AG10803 (cell line): ENCODE data around the gene ARID1A.

Experiments used
- DNase-seq: peaks from one replicate; pipeline ENCODE4 v3.0.0; 2010; ENCODE audit warnings: low read depth
- H3K4me3 ChIP-seq: 2 replicates; pipeline ENCODE4 v1.5.1; 2011; ENCODE audit warnings: mild to moderate bottlenecking, low read length, control low read depth
- CTCF ChIP-seq: conservative IDR thresholded peaks from 2 replicates; pipeline ENCODE4 v1.5.1; 2011; ENCODE audit warnings: mild to moderate bottlenecking, low read length, control low read depth, inconsistent platforms

The ARID1A gene

GRCh38 chr1:26748351-26748750, 52.5 kb downstream of the ARID1A start:
- no peak overlapping the region for H3K4me3 ChIP-seq
- no peak for TF ChIP-seq CTCF
- no peak for DNase-seq

- no peak for TF ChIP-seq CTCF
- no peak for DNase-seq
- H3K4me3 ChIP-seq: no peak overlapping the region
Observed at GRCh38 chr1:26749458-26749857, 53.6 kb downstream of the ARID1A start.

- no peak for DNase-seq
- H3K4me3 ChIP-seq: no peak overlapping the region
- no peak for TF ChIP-seq CTCF
Observed at GRCh38 chr1:26750428-26750827, 54.6 kb downstream of the ARID1A start.

- TF ChIP-seq CTCF: no peak
- H3K4me3 ChIP-seq: no peak overlapping the region
- DNase-seq: no peak
Observed at GRCh38 chr1:26752519-26752918, 56.7 kb downstream of the ARID1A start.

DNA sequence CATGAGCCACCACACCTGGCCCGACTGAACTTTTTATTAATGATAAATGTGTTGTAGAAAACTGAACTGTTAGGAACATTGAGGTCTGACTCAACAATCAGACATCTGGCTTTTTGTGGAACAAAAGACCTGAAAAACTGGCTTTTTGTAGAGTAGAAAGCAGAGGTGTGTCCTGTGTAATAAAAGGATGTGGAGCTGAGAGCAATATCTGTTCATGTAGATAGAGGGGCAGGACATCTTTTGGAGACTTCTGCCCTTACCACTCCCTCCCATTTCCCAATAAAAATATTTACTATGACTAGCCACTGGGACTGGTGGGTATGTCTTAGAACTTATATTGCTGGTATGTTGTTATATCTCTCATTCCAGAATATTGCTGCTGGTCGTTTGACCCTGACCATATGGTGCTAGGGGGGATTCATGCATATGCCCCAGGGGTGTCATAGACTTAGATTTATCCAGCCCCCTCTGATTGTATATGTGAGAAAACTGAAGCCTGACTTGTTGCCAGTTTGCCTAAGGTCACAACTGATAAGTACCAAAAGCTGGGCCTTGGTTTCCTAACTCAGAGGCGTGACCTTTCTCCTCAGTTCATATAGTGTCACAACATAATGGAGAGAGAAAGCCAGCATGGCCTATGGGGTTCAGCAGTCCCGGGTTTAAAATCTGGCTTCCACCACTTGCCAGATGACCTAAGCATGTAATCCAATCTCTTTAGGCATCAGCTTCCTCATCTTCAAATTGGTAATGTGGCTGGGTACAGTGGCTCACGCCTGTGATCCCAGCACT, 58.5 kb downstream of the ARID1A start:
- TF ChIP-seq CTCF: no peak
- no peak overlapping the region for H3K4me3 ChIP-seq
- no peak for DNase-seq

DNA sequence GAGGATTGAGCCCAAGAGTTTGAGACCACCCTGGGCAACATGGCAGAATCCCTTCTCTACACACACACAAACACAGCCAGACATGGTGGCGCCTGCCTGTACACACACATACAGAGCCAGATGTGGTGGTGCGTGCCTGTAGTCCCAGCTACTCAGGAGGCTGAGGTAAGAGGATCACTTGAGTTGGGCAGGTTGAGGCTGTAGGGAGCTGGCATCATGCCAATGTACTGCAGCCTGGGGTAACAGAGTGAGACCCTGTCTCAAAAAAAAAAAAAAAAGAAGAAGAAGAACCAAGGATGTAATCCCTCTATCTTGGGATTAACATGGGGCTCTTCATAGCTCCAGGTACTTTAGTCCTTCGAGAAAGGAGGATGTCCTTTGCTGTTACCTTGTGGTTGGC, 62.5 kb downstream of the ARID1A start:
- no peak for TF ChIP-seq CTCF
- H3K4me3 ChIP-seq: no peak overlapping the region
- DNase-seq: no peak

- no peak overlapping the region for H3K4me3 ChIP-seq
- TF ChIP-seq CTCF: no peak
- DNase-seq: no peak
Observed at GRCh38 chr1:26759531-26759930, 63.7 kb downstream of the ARID1A start.
